HepG2 (cell line): Measurements from ENCODE around the gene PLD1. TPM values are rescaled to one million over a fixed set of nuclear protein-coding genes. Genes with fewer than 3 reads are reported as not detected.

ENCODE experiments used
- EED ChIP-seq: sonication (generic); formaldehyde crosslinking; IDR thresholded peaks from 2 replicates; pipeline ENCODE4 v1.5.0; 2020; ENCODE audit warnings: mild to moderate bottlenecking, missing genetic modification reagents
- ELF4 ChIP-seq: sonication (generic); formaldehyde crosslinking; IDR thresholded peaks from 2 replicates; pipeline ENCODE4 v1.5.0; 2020; ENCODE audit warnings: missing genetic modification reagents, mild to moderate bottlenecking, moderate library complexity, borderline replicate concordance
- MAF1 ChIP-seq: sonication (generic); formaldehyde crosslinking; IDR thresholded peaks from 2 replicates; pipeline ENCODE4 v1.5.0; 2020; ENCODE audit warnings: missing genetic modification reagents, borderline replicate concordance
- MLLT10 ChIP-seq: sonication (generic); formaldehyde crosslinking; IDR thresholded peaks from 2 replicates; pipeline ENCODE4 v1.4.0; 2020; ENCODE audit warnings: missing genetic modification reagents
- MTA1 ChIP-seq: sonication (generic); formaldehyde crosslinking; IDR thresholded peaks from 2 replicates; pipeline ENCODE4 v1.4.0; 2020; ENCODE audit warnings: missing genetic modification reagents, mild to moderate bottlenecking, borderline replicate concordance
- MTA3 ChIP-seq: sonication (generic); formaldehyde crosslinking; IDR thresholded peaks from 2 replicates; pipeline ENCODE4 v1.4.0; 2020; ENCODE audit warnings: missing genetic modification reagents
- MTF1 ChIP-seq: sonication (generic); formaldehyde crosslinking; IDR thresholded peaks from 2 replicates; pipeline ENCODE4 v1.5.0; 2020; ENCODE audit warnings: missing genetic modification reagents
- POLR2AphosphoS5 ChIP-seq: IDR thresholded peaks from 2 replicates; pipeline ENCODE4 v1.6.1; 2012; ENCODE audit warnings: low read depth, low read length
- REL ChIP-seq: sonication (generic); formaldehyde crosslinking; conservative IDR thresholded peaks from 2 replicates; pipeline ENCODE4 v1.8.0; 2022; ENCODE audit warnings: mild to moderate bottlenecking, missing genetic modification reagents, moderate library complexity
- TEAD2 ChIP-seq: sonication (generic); formaldehyde crosslinking; IDR thresholded peaks from 2 replicates; pipeline ENCODE4 v1.9.0; 2021; ENCODE audit warnings: missing genetic modification reagents
- TFDP2 ChIP-seq: sonication (generic); formaldehyde crosslinking; IDR thresholded peaks from 2 replicates; pipeline ENCODE4 v1.4.0; 2020; ENCODE audit warnings: missing genetic modification reagents
- TRIM22 ChIP-seq: fragments of 450-650 bp; IDR thresholded peaks from 2 replicates; pipeline ENCODE4 v1.6.1; 2017
- ZFP36L2 ChIP-seq: sonication (generic); formaldehyde crosslinking; IDR thresholded peaks from 2 replicates; pipeline ENCODE4 v1.4.0; 2020; ENCODE audit warnings: missing genetic modification reagents
- ZKSCAN8 ChIP-seq: IDR thresholded peaks from 2 replicates; pipeline ENCODE4 v1.6.1; 2016; ENCODE audit warnings: borderline replicate concordance, missing genetic modification reagents, missing compliant biosample characterization
- ZNF318 ChIP-seq: sonication (generic); formaldehyde crosslinking; IDR thresholded peaks from 2 replicates; pipeline ENCODE4 v1.4.0; 2020; ENCODE audit warnings: mild to moderate bottlenecking, missing genetic modification reagents
- ZNF432 ChIP-seq: sonication (generic); formaldehyde crosslinking; IDR thresholded peaks from 2 replicates; pipeline ENCODE4 v1.5.0; 2020; ENCODE audit warnings: missing genetic modification reagents, mild to moderate bottlenecking, borderline replicate concordance
- ZNF747 ChIP-seq: sonication (generic); formaldehyde crosslinking; IDR thresholded peaks from 2 replicates; pipeline ENCODE4 v1.8.1; 2023; ENCODE audit warnings: missing genetic modification reagents, mild to moderate bottlenecking, borderline replicate concordance
- polyA plus RNA-seq, 8 experiments: library from polyadenylated mRNA; depleted of rRNA in 3 of 8; stranded (reverse) in 7 of 8; unstranded in 1 of 8; fragments of >200 nt; fragmentation: Illumina TruSeq in 4 of 8; extraction: Trizol in 4 of 8; gene quantifications; 2 replicates each; pipeline versions ENCODE4 v1.2.1 to v1.2.3, GENCODE V29; 2011 to 2016; ENCODE audit warnings: low read depth in 4 of 8, missing spikeins in 1 of 8, mixed read lengths in 1 of 8; ENCODE audit not compliant: insufficient read depth in 1 of 8
- total RNA-seq, 5 experiments: library from RNA; depleted of rRNA; stranded (reverse); fragments of >200 nt; fragmentation: Illumina TruSeq; extraction: Trizol; gene quantifications; 2 replicates each; pipeline ENCODE4 v1.2.3, GENCODE V29; 2016; ENCODE audit warnings: low read depth in 1 of 5

Gene PLD1
- total and polyA plus RNA-seq, 2 of the 13 experiments (the other 11 are each of a cell fraction or from before 2014, with no cell fraction given), result 27.1 to 59.4 TPM

GRCh38 chr3:171845481-171846284, 35.4 kb upstream of the PLD1 start (continued):
- no peak for TF ChIP-seq ZNF432 (CRISPR knock-in tag)
- TF ChIP-seq MTF1 (CRISPR knock-in tag), result no peak
- no peak for TF ChIP-seq TRIM22
- no peak for TF ChIP-seq POLR2AphosphoS5
- no peak for TF ChIP-seq MAF1 (CRISPR knock-in tag)
- TF ChIP-seq ZNF318 (CRISPR knock-in tag), result no peak
- no peak for TF ChIP-seq REL (CRISPR knock-in tag)
- TF ChIP-seq ZNF747 (CRISPR knock-in tag), result no peak
- no peak for TF ChIP-seq ELF4 (CRISPR knock-in tag)
- TF ChIP-seq TEAD2 (CRISPR knock-in tag), result no peak
- no peak for TF ChIP-seq MTA1 (CRISPR knock-in tag)
- TF ChIP-seq EED, result no peak
- no peak for TF ChIP-seq MTA3 (CRISPR knock-in tag)
- TF ChIP-seq ZKSCAN8, result peak; percentile 64; the same call in 1 of the 2 replicates
- no peak for TF ChIP-seq ZFP36L2 (CRISPR knock-in tag)
- TF ChIP-seq TFDP2 (CRISPR knock-in tag), result no peak
- TF ChIP-seq MLLT10 (CRISPR knock-in tag), result no peak
